ENCODE results near the gene ZDHHC13. TPM values are rescaled to one million over a fixed set of nuclear protein-coding genes. Genes with fewer than 3 reads are reported as not detected.

The ZDHHC13 gene
- total RNA-seq, 2 donors from 2014 or later: 25.1 to 26.3 TPM

- ATAC-seq (replicated peaks in 1 of 2): no peak
- H3K27ac Mint-ChIP-seq: no peak overlapping the region
- peaks cover 0 to 10% of the 10 kb centered on the region in 2 donors for H3K36me3 Mint-ChIP-seq (ENCODE audit: insufficient read depth in 2 of 2)
These were observed 46.1 kb downstream of the ZDHHC13 start for GRCh38 chr11:19162951-19163505.

DNA sequence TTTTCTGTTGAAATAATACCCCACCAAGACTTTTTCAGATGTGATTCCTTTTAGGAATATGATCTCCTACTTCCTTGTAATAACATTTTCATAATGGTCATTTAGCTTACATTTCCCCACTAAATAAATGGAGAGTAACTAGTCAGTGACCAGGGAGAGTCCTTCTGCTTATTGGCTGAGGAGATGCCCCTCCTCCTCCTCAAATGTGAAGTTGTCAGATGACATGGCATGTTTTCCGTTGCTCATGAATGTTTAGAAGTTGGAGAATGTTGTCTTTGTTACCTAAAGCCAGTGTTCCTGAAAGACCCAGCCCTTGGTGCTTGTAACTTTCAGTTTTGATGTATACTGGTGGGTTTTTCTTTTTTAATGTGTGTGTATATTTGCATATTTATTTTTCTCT, 46.6 kb downstream of the ZDHHC13 start:
- H3K9me3 Mint-ChIP-seq: no peaks in the 10 kb centered on the region
- DNase-seq (no peak), ATAC-seq (replicated peaks in 1 of 2) (no peak)
- H3K36me3 Mint-ChIP-seq (ENCODE audit: insufficient read depth in 2 of 2): peaks cover 0 to 14% of the 10 kb centered on the region in 2 donors
- no peak overlapping the region for H3K4me3 Mint-ChIP-seq
- H3K4me1 Mint-ChIP-seq (ENCODE audit: low read depth): no peaks in the 10 kb centered on the region
- H3K27ac Mint-ChIP-seq: no peak overlapping the region
- H3K27me3 Mint-ChIP-seq (ENCODE audit: low read depth): no peaks in the 10 kb centered on the region

More at GRCh38 chr11:19162951-19163505, 46.1 kb downstream of the ZDHHC13 start:
- H3K4me1 Mint-ChIP-seq (ENCODE audit: low read depth): no peaks in the 10 kb centered on the region
- H3K9me3 Mint-ChIP-seq: no peaks in the 10 kb centered on the region
- no peaks in the 10 kb centered on the region for H3K27me3 Mint-ChIP-seq (ENCODE audit: low read depth)
- DNase-seq: no peak
- no peak overlapping the region for H3K4me3 Mint-ChIP-seq

- no peaks in the 10 kb centered on the region for H3K4me1 Mint-ChIP-seq (ENCODE audit: low read depth)
- peaks cover 0 to 17% of the 10 kb centered on the region in 2 donors for H3K36me3 Mint-ChIP-seq (ENCODE audit: insufficient read depth in 2 of 2)
- no peaks in the 10 kb centered on the region for H3K9me3 Mint-ChIP-seq
- H3K27ac Mint-ChIP-seq: no peak overlapping the region
- H3K27me3 Mint-ChIP-seq (ENCODE audit: low read depth): no peaks in the 10 kb centered on the region
- ATAC-seq (replicated peaks in 1 of 2): no peak
- no peak overlapping the region for H3K4me3 Mint-ChIP-seq
- no peak for DNase-seq
These were observed 47.4 kb downstream of the ZDHHC13 start for GRCh38 chr11:19164230-19164855.

DNA sequence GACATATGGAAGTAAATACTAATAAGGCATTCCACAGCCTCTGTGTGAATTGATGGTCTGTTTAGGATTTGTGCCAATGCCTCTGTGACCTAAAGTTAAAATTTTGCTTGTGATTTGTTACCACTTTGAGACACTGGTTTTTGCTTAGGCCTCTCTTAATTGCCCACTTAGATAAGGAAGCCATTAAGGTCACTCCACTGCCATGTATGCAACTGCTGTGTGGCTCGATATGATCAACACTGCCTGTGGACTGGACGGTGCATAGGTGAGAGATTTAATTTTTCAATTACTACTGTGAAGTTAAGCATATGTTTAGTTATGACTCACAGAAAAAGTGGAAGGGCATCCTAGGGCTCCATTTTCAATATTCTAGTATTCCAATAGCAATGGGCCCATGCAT, 47.9 kb downstream of the ZDHHC13 start:
- no peak for DNase-seq
- H3K9me3 Mint-ChIP-seq: no peaks in the 10 kb centered on the region
- no peaks in the 10 kb centered on the region for H3K27me3 Mint-ChIP-seq (ENCODE audit: low read depth)
- no peak overlapping the region for H3K27ac Mint-ChIP-seq
- ATAC-seq (replicated peaks in 1 of 2): no peak
- H3K4me3 Mint-ChIP-seq: no peak overlapping the region
- H3K4me1 Mint-ChIP-seq (ENCODE audit: low read depth): no peaks in the 10 kb centered on the region
- peaks cover 0 to 17% of the 10 kb centered on the region in 2 donors for H3K36me3 Mint-ChIP-seq (ENCODE audit: insufficient read depth in 2 of 2)

- DNase-seq (no peak), ATAC-seq (replicated peaks in 1 of 2) (no peak)
- Mint-ChIP-seq H3K27me3 (ENCODE audit: low read depth) (no peaks in the 10 kb centered on the region), H3K27ac (peak overlapping the region; percentile 59), H3K4me1 (ENCODE audit: low read depth) (no peaks in the 10 kb centered on the region), H3K36me3 (ENCODE audit: insufficient read depth in 2 of 2) (peaks cover 2 to 23% of the 10 kb centered on the region in 2 donors), H3K9me3 (no peaks in the 10 kb centered on the region), H3K4me3 (no peak overlapping the region)
These were observed 51.1 kb downstream of the ZDHHC13 start for GRCh38 chr11:19168090-19168489.

DNA sequence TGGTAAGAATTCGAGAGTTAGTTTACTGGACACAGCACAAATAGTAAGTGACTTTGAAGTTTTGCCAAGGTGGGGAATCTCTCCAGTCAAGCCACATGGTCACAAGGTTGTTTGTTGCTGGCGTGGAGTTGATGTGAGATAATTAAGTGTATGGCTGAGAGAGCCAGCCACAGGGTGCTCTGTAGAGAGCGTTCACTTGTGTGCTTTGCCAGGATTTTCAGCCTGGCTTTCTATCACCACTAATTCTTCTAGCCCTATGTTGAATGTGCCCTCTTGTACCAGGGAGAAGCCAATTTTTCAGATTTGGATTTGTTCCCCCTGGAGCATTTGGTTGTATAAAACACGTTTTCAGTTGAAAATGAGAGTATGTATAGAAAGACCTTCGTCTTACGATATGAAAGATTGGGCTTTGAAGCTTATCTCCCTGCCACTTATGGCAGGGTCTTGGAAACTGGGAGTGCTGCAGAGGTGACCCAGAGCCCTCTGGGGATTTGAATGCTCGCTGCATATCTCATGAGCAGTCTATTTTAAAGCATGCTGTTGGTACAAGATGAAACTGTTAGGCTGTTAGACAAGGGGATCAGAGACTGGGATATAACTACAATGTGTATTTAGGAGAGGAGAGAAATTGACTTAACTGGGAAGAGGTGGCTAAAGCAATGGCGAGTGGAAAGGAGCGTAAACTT, 56.2 kb downstream of the ZDHHC13 start:
- Mint-ChIP-seq H3K27me3 (ENCODE audit: low read depth) (no peaks in the 10 kb centered on the region), H3K4me3 (no peak overlapping the region), H3K4me1 (ENCODE audit: low read depth) (no peaks in the 10 kb centered on the region), H3K9me3 (no peaks in the 10 kb centered on the region), H3K36me3 (ENCODE audit: insufficient read depth in 2 of 2) (peaks cover 2 to 30% of the 10 kb centered on the region in 2 donors), H3K27ac (no peak overlapping the region)
- DNase-seq (no peak), ATAC-seq (replicated peaks in 1 of 2) (no peak)

- ATAC-seq (replicated peaks in 1 of 2) (no peak), DNase-seq (no peak)
- Mint-ChIP-seq H3K27ac (no peak overlapping the region), H3K4me3 (no peak overlapping the region), H3K9me3 (no peaks in the 10 kb centered on the region), H3K27me3 (ENCODE audit: low read depth) (no peaks in the 10 kb centered on the region), H3K36me3 (ENCODE audit: insufficient read depth in 2 of 2) (peaks cover 2 to 24% of the 10 kb centered on the region in 2 donors), H3K4me1 (ENCODE audit: low read depth) (no peaks in the 10 kb centered on the region)
These were observed 57.1 kb downstream of the ZDHHC13 start for GRCh38 chr11:19173964-19174638.

DNA sequence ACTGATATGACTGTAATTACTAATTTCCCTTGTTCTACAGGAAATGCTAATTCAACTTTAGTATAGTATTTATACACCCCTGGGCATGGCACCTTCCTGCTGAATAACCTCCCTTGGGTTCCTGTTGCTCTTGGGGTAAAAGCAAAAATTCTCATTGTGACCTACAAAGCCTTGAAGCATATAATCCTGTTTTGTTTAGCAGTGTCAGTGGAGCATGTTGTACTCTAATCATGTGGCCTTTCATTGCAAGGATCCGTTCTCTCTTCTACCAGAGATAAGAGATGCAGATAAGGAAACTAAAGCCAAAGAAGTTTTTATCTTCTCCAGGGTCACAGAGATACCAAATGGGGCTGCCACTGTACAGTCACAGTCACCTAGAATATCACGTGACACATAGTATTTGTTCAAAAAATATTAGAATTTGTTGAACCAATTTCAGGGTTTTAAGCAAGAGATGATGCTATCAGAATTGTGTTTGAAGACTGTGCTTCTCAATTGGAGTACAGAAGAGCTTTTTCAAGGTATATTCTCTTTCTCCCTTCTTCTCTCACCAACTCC, 59.7 kb downstream of the ZDHHC13 start:
- Mint-ChIP-seq H3K4me3 (no peak overlapping the region), H3K36me3 (ENCODE audit: insufficient read depth in 2 of 2) (peaks cover 2 to 17% of the 10 kb centered on the region in 2 donors), H3K27me3 (ENCODE audit: low read depth) (no peaks in the 10 kb centered on the region), H3K4me1 (ENCODE audit: low read depth) (no peaks in the 10 kb centered on the region), H3K9me3 (no peaks in the 10 kb centered on the region), H3K27ac (no peak overlapping the region)
- DNase-seq (no peak), ATAC-seq (replicated peaks in 1 of 2) (no peak)

DNA sequence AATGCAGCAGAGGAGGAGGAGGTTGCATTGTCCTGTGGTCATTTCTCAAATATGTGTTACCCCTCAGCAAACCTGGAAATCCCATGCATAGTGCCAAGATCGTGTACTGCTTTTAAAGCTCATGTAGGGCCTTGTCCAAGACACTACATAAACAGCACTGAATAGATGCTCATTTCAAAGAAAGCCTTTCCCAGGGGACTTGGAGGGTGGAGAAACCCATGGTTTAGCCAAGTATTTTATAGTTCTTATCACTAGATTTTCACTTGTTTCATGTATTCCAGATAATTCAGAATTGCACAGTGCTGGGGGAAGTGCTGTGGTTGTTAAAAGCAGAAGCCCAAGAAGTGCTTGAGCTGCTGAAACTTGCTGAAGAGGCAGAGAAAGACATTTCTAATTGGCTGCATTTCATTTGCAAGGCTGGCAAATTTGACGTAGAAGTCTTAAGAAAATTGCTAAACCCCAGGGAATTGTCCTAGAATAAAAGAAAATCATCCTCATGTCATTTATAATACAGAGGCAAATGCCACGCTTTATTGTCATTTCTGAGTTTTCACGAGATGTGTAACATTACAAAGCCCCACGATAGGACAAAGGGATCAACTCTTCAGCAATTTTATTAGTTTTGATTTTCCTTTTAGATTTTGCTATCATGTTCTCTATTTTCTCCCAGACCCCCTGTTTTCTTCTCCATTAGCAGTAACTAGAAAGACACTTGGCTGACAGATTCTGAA, 64.7 kb downstream of the ZDHHC13 start:
- Mint-ChIP-seq H3K36me3 (ENCODE audit: insufficient read depth in 2 of 2) (peaks cover 0 to under 1% of the 10 kb centered on the region in 2 donors), H3K27me3 (ENCODE audit: low read depth) (no peaks in the 10 kb centered on the region), H3K9me3 (no peaks in the 10 kb centered on the region), H3K4me1 (ENCODE audit: low read depth) (no peaks in the 10 kb centered on the region), H3K27ac (no peak overlapping the region), H3K4me3 (no peak overlapping the region)
- ATAC-seq (replicated peaks in 1 of 2): no peak
- no peak for DNase-seq

DNA sequence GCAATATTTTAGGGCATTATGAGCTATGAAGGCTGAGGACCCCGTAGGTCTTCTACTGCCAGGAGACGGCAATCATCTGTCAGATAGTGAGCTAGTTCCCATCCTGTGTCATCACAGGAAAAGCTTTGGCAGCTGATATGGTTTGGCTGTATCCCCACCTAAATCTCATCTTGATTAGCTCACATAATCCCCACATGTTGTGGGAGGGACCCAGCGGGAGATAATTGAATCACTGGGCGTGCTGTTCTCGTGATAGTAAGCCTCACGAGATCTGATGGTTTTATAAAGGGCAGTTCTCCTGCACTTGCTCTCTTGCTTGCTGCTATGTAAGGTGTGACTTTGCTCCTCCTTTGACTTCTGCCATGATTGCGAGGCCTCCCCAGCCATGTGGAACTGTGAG, 66.7 kb downstream of the ZDHHC13 start:
- Mint-ChIP-seq H3K36me3 (ENCODE audit: insufficient read depth in 2 of 2) (no peaks in the 10 kb centered on the region), H3K4me1 (ENCODE audit: low read depth) (no peaks in the 10 kb centered on the region), H3K27me3 (ENCODE audit: low read depth) (no peaks in the 10 kb centered on the region), H3K4me3 (no peak overlapping the region), H3K27ac (no peak overlapping the region), H3K9me3 (no peaks in the 10 kb centered on the region)
- no peak for ATAC-seq (replicated peaks in 1 of 2)
- no peak for DNase-seq

- Mint-ChIP-seq H3K27me3 (ENCODE audit: low read depth) (no peaks in the 10 kb centered on the region), H3K9me3 (no peaks in the 10 kb centered on the region), H3K4me3 (no peak overlapping the region), H3K36me3 (ENCODE audit: insufficient read depth in 2 of 2) (no peaks in the 10 kb centered on the region), H3K27ac (no peak overlapping the region), H3K4me1 (ENCODE audit: low read depth) (no peaks in the 10 kb centered on the region)
- no peak for DNase-seq
- ATAC-seq (replicated peaks in 1 of 2): no peak
These were observed 68.1 kb downstream of the ZDHHC13 start for GRCh38 chr11:19185036-19185435.

DNA sequence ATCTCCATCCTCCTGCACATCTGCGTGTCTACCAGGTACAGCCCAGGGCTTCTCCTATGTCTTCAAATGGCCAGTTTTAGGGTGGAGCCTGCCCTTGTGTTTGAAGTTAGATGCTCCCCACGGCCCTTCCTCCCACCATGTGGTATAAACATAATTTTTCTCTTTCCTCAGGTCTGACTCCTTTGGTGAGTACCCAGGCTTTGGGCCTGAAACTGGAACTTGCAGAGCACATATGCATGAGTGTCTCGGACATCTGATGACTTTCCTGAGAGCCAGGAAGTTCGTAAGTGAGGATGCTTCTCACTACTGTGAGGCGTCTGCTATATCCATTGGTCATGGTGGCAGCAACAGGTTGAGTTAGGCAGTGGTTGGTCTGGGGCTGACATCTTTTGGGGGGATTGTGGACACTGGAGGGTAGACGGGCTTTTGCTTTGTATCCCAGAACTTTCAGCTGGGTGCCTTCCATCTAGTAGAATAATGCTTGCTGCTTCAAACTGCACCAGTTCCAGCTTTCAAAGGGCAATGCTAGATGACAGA, 68.6 kb downstream of the ZDHHC13 start:
- ATAC-seq (replicated peaks in 1 of 2): no peak
- H3K27ac Mint-ChIP-seq: no peak overlapping the region
- H3K9me3 Mint-ChIP-seq: no peaks in the 10 kb centered on the region
- H3K4me3 Mint-ChIP-seq: no peak overlapping the region
- no peaks in the 10 kb centered on the region for H3K4me1 Mint-ChIP-seq (ENCODE audit: low read depth)
- DNase-seq: no peak
- H3K27me3 Mint-ChIP-seq (ENCODE audit: low read depth): no peaks in the 10 kb centered on the region
- H3K36me3 Mint-ChIP-seq (ENCODE audit: insufficient read depth in 2 of 2): no peaks in the 10 kb centered on the region
